ENCODE data around the gene UACA. TPM values are rescaled to one million over a fixed set of nuclear protein-coding genes. Genes with fewer than 3 reads are reported as not detected.

UACA gene
- total and polyA plus RNA-seq, 2 experiments from 2014 or later: 21.5 to 35.8 TPM

GRCh38 chr15:70761931-70762468, 1.4 kb downstream of the UACA start:
- Mint-ChIP-seq H3K36me3 (ENCODE audit: low read depth) (no peaks in the 10 kb centered on the region), H3K4me1 (peaks cover 32% of the 10 kb centered on the region), H3K9me3 (no peaks in the 10 kb centered on the region), H3K27me3 (ENCODE audit: insufficient read depth, low read depth, poor library complexity) (peaks cover 4% of the 10 kb centered on the region), H3K27ac (no peak overlapping the region), H3K4me3 (peak overlapping the region; percentile 83)
- ATAC-seq: no peak
- Histone ChIP-seq H3K27ac (ENCODE audit: low read depth) (no peak overlapping the region), H3K4me2 (peak overlapping the region; percentile 82), H3K9me2 (ENCODE audit: insufficient read depth) (no peaks in the 10 kb centered on the region), H2AFZ (peak overlapping the region; percentile 82), H3K4me1 (ENCODE audit: insufficient read depth) (peaks cover 30% of the 10 kb centered on the region), H3K27me3 (ENCODE audit: insufficient read depth) (peaks cover 13% of the 10 kb centered on the region; the same call in 1 of the 2 replicates), H3K79me2 (replicated peaks; ENCODE audit: insufficient read depth) (peaks cover 15% of the 10 kb centered on the region; the same call in 1 of the 2 replicates), H4K20me1 (replicated peaks; ENCODE audit: insufficient read depth) (no peaks in the 10 kb centered on the region; the same call in none of the 2 replicates), H3F3A (replicated peaks; ENCODE audit: low read depth) (no peaks in the 10 kb centered on the region), H3K4me3 (peak overlapping the region; percentile 78), H3K36me3 (ENCODE audit: insufficient read depth) (no peaks in the 10 kb centered on the region)
- DNase-seq (ENCODE audit: low spot score): no peak
- TF ChIP-seq EZH2 (IDR thresholded peaks at IDR 0.05; ENCODE audit: low read depth, unreplicated experiment): no peak
- no peak for TF ChIP-seq STAT1 (IDR thresholded peaks at IDR 0.05; ENCODE audit: unreplicated experiment)
- no peak for TF ChIP-seq EZH2phosphoT487 (IDR thresholded peaks at IDR 0.05; ENCODE audit: unreplicated experiment)
- no peak for TF ChIP-seq CTCF (conservative IDR thresholded peaks at IDR 0.05; ENCODE audit: low read depth in 2 of 2)
- no peak for TF ChIP-seq ZNF114 (CRISPR knock-in tag; IDR thresholded peaks at IDR 0.05)
- no peak for TF ChIP-seq ZNF331 (CRISPR knock-in tag; IDR thresholded peaks at IDR 0.05; ENCODE audit: low read depth)
- TF ChIP-seq NANOG (IDR thresholded peaks at IDR 0.05; ENCODE audit: borderline replicate concordance): no peak
- no peak for TF ChIP-seq REST (IDR thresholded peaks at IDR 0.05; ENCODE audit: unreplicated experiment)
- no peak for TF ChIP-seq POLR2AphosphoS5 (IDR thresholded peaks at IDR 0.05; ENCODE audit: low read depth)
- TF ChIP-seq CREB1 (CRISPR knock-in tag; IDR thresholded peaks at IDR 0.05; ENCODE audit: low read depth): no peak
- TF ChIP-seq JUNB (IDR thresholded peaks at IDR 0.05; ENCODE audit: unreplicated experiment): no peak
- TF ChIP-seq ZNF462 (CRISPR knock-in tag; IDR thresholded peaks at IDR 0.05): no peak
- no peak for TF ChIP-seq ETS1 (IDR thresholded peaks at IDR 0.05)

Data from GM23338 (cell line).